GM06990 (cell line): ENCODE results near the gene CACNA1C.

Experiments used
- DNase-seq: peaks from one replicate; pipeline ENCODE4 v3.0.0-alpha.2; 2011; ENCODE audit not compliant: insufficient read length; ENCODE audit errors: extremely low read depth
- H3K27me3 ChIP-seq: replicated peaks from 2 replicates; pipeline ENCODE4 v1.6.0; 2011; ENCODE audit warnings: low read length; ENCODE audit not compliant: control insufficient read depth, insufficient read depth
- H3K36me3 ChIP-seq: 2 replicates; pipeline ENCODE4 v1.5.1; 2011; ENCODE audit warnings: low read length; ENCODE audit not compliant: control insufficient read depth, insufficient read depth
- H3K4me3 ChIP-seq: replicated peaks from 2 replicates; pipeline ENCODE4 v1.5.1; 2011; ENCODE audit warnings: low read depth, mild to moderate bottlenecking, control low read depth, low read length
- TF ChIP-seq, protein P1 (sequence below): IDR thresholded peaks from 2 replicates; pipeline ENCODE4 v1.5.1; 2011; ENCODE audit warnings: low read length, control low read depth, mild to moderate bottlenecking, inconsistent platforms; ENCODE audit not compliant: insufficient read depth, poor library complexity, severe bottlenecking

Gene CACNA1C

DNA sequence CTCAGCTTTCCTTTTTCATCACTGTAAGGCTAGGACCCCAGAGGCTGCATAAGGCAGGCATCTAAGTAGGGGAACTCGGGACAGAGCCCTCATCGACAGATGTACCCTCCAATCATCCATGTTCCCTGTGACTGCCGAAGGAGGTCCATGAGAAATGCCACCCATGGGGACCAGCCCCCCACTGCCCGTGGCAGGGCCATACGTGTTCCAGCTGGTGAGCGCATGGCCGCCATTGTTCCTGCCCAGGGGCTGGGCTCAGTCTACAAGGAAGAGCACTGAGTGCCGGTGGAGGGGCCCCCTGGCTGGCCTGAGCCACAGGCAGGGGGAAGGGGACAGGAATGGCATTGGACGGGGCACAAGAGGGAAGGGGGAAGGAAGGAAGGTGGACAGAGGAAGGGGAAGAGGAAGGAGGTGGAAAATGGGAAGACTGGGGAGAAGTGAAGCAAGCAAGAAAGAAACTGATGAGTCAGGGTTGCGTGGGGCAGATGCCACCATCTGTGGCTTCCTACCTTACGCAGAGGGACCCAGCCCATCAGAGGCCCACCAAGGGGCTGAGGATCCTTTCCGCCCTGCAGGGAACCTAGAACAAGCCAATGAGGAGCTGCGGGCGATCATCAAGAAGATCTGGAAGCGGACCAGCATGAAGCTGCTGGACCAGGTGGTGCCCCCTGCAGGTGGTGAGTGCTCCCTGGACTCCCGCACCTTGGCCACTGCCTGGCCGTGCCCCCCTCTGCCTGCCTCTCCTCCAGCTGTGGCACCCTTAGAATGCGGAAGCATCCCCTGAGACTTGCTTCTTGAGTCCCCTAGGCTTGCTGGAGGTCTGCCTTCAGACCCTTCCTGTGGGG, 621.4 kb downstream of the CACNA1C start:
- Histone ChIP-seq H3K4me3 (no peak overlapping the region), H3K36me3 (no peaks in the 10 kb centered on the region), H3K27me3 (no peaks in the 10 kb centered on the region)
- DNase-seq = no peak
- TF ChIP-seq, protein P1, sequence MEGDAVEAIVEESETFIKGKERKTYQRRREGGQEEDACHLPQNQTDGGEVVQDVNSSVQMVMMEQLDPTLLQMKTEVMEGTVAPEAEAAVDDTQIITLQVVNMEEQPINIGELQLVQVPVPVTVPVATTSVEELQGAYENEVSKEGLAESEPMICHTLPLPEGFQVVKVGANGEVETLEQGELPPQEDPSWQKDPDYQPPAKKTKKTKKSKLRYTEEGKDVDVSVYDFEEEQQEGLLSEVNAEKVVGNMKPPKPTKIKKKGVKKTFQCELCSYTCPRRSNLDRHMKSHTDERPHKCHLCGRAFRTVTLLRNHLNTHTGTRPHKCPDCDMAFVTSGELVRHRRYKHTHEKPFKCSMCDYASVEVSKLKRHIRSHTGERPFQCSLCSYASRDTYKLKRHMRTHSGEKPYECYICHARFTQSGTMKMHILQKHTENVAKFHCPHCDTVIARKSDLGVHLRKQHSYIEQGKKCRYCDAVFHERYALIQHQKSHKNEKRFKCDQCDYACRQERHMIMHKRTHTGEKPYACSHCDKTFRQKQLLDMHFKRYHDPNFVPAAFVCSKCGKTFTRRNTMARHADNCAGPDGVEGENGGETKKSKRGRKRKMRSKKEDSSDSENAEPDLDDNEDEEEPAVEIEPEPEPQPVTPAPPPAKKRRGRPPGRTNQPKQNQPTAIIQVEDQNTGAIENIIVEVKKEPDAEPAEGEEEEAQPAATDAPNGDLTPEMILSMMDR = peak; percentile 57

DNA sequence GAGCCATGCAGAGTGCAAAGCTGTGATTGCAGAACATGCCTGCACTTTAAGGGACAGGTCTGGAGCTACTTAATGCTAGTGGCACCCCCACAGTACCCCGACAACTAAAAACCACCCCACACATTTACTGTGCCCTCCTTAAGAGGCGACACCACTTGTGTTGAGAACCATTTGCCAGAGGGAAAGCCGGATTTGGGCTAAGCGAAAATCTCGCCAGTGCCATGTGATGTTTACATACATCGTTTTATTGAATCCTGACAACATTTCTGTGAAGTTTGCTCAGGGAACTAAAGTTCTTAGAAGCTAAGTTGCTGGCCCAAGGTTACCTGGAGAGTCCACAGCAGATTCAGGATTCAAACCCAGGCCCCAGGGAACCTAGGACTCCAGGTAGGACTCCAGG, 623.0 kb downstream of the CACNA1C start:
- TF ChIP-seq, protein P1 = no peak
- Histone ChIP-seq H3K27me3 (no peaks in the 10 kb centered on the region), H3K4me3 (no peak overlapping the region), H3K36me3 (no peaks in the 10 kb centered on the region)
- DNase-seq = no peak

DNA sequence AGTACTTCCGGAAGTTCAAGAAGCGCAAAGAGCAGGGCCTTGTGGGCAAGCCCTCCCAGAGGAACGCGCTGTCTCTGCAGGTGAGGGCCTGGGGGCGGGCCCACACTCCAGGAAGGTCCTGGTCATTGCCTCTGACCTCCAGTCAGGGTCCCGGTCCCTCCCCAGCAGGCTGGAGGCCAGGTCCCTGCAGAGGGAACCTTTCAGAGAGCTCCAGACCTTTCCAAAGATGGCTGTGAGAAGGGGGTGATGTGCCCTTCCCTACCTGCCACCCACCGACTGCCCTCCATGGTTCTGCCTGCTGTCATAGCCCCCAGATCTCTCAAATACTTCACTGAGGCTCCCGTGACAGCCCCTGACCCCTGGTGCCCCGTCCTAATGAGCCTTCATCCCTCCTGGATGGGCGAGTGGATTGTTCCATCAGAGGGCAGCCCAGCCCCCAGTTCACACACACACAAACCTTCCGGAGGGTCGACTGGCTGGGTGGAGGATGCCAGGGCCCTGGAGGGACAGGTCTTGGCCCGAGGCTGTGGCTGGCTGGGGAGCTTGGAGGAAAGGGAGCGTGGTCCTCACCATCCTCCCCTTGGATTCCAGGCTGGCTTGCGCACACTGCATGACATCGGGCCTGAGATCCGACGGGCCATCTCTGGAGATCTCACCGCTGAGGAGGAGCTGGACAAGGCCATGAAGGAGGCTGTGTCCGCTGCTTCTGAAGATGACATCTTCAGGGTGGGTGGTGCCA, 624.5 kb downstream of the CACNA1C start:
- no peak for DNase-seq
- H3K27me3 ChIP-seq = no peaks in the 10 kb centered on the region; the same call in 1 of the 2 replicates
- TF ChIP-seq, protein P1 = no peak
- no peak overlapping the region for H3K4me3 ChIP-seq
- H3K36me3 ChIP-seq = no peaks in the 10 kb centered on the region

DNA sequence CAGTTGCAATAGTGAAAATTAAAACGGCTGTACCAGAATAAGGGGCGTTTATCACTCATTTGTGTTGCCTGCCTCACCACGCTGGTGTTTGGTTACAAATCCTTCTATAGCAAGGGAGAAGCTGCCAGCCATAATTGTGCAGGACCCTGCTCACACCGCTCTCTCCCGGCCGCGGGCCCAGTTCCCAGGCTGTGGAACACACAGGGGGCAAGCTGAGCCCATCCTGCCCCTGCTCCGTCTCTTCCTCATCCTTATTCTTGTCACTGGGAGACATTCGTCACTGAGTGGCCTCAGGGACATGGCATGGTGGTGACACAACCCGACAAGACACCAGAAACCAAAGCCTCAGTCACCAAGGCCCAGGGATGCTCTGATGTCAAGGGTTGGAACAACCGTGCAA, 625.6 kb downstream of the CACNA1C start:
- TF ChIP-seq, protein P1 = no peak
- H3K36me3 ChIP-seq = no peaks in the 10 kb centered on the region
- DNase-seq = no peak
- no peaks in the 10 kb centered on the region; the same call in 1 of the 2 replicates for H3K27me3 ChIP-seq
- no peak overlapping the region for H3K4me3 ChIP-seq

DNA sequence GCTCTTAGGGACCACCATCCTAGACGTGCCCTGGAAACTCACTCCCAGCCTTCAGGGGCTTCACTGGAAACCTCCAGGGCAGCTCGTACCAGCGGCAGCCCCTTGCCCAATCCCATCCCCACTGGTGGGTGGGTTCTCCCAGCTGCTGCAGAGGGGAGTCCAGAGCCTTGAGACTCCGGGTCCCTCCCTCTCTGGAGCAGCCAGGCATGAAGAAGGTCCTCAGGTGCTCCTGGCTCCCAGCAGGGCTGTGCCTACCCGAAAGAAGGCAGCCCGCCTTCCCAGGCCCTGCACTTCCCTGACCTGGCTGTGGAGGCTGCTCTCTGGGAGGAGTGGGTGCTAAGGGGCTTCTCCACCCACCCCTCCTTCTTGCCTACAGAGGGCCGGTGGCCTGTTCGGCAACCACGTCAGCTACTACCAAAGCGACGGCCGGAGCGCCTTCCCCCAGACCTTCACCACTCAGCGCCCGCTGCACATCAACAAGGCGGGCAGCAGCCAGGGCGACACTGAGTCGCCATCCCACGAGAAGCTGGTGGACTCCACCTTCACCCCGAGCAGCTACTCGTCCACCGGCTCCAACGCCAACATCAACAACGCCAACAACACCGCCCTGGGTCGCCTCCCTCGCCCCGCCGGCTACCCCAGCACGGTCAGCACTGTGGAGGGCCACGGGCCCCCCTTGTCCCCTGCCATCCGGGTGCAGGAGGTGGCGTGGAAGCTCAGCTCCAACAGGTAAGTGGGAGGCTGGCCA, 626.5 kb downstream of the CACNA1C start:
- Histone ChIP-seq H3K4me3 (no peak overlapping the region), H3K27me3 (no peaks in the 10 kb centered on the region; the same call in 1 of the 2 replicates), H3K36me3 (no peaks in the 10 kb centered on the region)
- no peak for DNase-seq
- TF ChIP-seq, protein P1 = no peak
